Testis (tissue), 2 donors: ENCODE results near the gene CRIM1.

Experiments
- POLR2A ChIP-seq: fragments of 450-650 bp; IDR thresholded peaks from one replicate; pipeline ENCODE4 v1.6.1; 2017; ENCODE audit warnings: antibody characterized with exemption, mild to moderate bottlenecking, moderate library complexity
- TF ChIP-seq, protein P1 (sequence below), 3 experiments: fragments of 450-650 bp in 2 of 3; fragments of 200-600 bp in 1 of 3; sonication (generic) in 1 of 3; IDR thresholded peaks; one replicate each; pipeline ENCODE4 v1.5.1; 2016 to 2019; ENCODE audit warnings: antibody characterized with exemption in 3 of 3, mild to moderate bottlenecking in 2 of 3, moderate library complexity in 1 of 3

DNA sequence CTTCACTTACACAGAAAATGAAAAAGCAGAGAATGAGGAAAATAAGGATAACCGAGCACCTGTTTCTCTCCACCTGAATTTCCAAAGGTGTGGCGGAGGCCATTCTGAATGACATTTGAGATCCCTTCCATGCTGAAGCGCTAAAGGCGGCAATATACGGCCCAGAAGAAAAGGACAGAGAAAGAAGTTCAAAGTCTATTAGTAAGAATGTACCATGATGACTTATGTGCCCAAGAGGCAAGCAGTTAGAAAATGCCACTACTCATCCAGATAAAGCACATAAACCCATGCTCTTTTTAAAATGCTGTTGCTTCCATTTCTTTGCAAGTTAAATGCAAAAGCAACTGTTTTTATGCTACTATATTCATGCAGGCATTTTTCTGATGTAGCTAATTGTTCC, 205.1 kb downstream of the CRIM1 start:
- TF ChIP-seq, protein P1, sequence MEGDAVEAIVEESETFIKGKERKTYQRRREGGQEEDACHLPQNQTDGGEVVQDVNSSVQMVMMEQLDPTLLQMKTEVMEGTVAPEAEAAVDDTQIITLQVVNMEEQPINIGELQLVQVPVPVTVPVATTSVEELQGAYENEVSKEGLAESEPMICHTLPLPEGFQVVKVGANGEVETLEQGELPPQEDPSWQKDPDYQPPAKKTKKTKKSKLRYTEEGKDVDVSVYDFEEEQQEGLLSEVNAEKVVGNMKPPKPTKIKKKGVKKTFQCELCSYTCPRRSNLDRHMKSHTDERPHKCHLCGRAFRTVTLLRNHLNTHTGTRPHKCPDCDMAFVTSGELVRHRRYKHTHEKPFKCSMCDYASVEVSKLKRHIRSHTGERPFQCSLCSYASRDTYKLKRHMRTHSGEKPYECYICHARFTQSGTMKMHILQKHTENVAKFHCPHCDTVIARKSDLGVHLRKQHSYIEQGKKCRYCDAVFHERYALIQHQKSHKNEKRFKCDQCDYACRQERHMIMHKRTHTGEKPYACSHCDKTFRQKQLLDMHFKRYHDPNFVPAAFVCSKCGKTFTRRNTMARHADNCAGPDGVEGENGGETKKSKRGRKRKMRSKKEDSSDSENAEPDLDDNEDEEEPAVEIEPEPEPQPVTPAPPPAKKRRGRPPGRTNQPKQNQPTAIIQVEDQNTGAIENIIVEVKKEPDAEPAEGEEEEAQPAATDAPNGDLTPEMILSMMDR (IDR thresholded peaks at IDR 0.05): no peak
- TF ChIP-seq POLR2A: no peak
